ENCODE results near the gene TRIM8. TPM values are rescaled to one million over a fixed set of nuclear protein-coding genes. Genes with fewer than 3 reads are reported as not detected.
A peak's percentile ranks its signal among the peaks of the same experiment; 100 is the strongest.

TRIM8 gene
- total and polyA plus RNA-seq, 2 of the 8 experiments (the other 6 are each of a cell fraction or from before 2014, with no cell fraction given): 24.9 to 38.8 TPM

GRCh38 chr10:102645388-102645740, 1.1 kb downstream of the TRIM8 start (continued):
- TF ChIP-seq CHD7 (IDR thresholded peaks at IDR 0.05; ENCODE audit: insufficient replicate concordance, low read length): no peak
- peak; percentile 91 for TF ChIP-seq SAP30 (IDR thresholded peaks at IDR 0.05; ENCODE audit: insufficient read depth, insufficient replicate concordance, low read length)
- no peak for TF ChIP-seq TCF12 (IDR thresholded peaks at IDR 0.05; ENCODE audit: low read depth, low read length)
- no peak for TF ChIP-seq HDAC6 (IDR thresholded peaks at IDR 0.05; ENCODE audit: low read depth, low read length)
- no peak for TF ChIP-seq BACH1 (IDR thresholded peaks at IDR 0.05; ENCODE audit: low read length)
- TF ChIP-seq POLR2AphosphoS5 (IDR thresholded peaks at IDR 0.05; ENCODE audit: low read depth, low read length): no peak
- TF ChIP-seq RBBP5 (IDR thresholded peaks at IDR 0.05; ENCODE audit: borderline replicate concordance, low read depth, low read length): 0 out of 2 replicates have a peak, but pooled peaks have one; percentile 17
- no peak for TF ChIP-seq NANOG (IDR thresholded peaks at IDR 0.05; ENCODE audit: insufficient read depth, low read depth, low read length, poor library complexity, severe bottlenecking)
- no peak for TF ChIP-seq FOSL1 (IDR thresholded peaks at IDR 0.05; ENCODE audit: insufficient read depth, low read depth, low read length)
- TF ChIP-seq CBX5 (IDR thresholded peaks at IDR 0.05; ENCODE audit: low read depth, low read length): no peak
